Thyroid gland (tissue), 4 donors: ENCODE results near the gene LAMA2. TPM values are rescaled to one million over a fixed set of nuclear protein-coding genes. Genes with fewer than 3 reads are reported as not detected.

Source experiments
- DNase-seq, 2 donors: peaks; one replicate each; pipeline ENCODE4 v3.0.0-alpha.2; 2019
- H3K27ac ChIP-seq, 3 donors: fragments of 200-600 bp; sonication (generic); 1 replicate in 2 of 3; 2 replicates in 1 of 3; pipeline ENCODE4 v1.5.1; 2016 to 2019; ENCODE audit warnings: mild to moderate bottlenecking in 1 of 3, moderate library complexity in 1 of 3
- H3K27me3 ChIP-seq: fragments of 200-600 bp; sonication (generic); one replicate; pipeline ENCODE4 v1.5.1; 2019
- H3K36me3 ChIP-seq, 2 donors: fragments of 200-600 bp; sonication (generic); one replicate each; pipeline ENCODE4 v1.5.1; 2016 to 2019
- H3K4me1 ChIP-seq, 2 donors: fragments of 200-600 bp; sonication (generic); one replicate each; pipeline ENCODE4 v1.5.1; 2017 to 2019
- H3K4me3 ChIP-seq, 3 donors: fragments of 200-600 bp; sonication (generic); replicated peaks in 1 of 3; 1 replicate in 2 of 3; 2 replicates in 1 of 3; pipeline ENCODE4 v1.5.1; 2016; ENCODE audit warnings: mild to moderate bottlenecking in 1 of 3
- H3K9me3 ChIP-seq: fragments of 200-600 bp; sonication (generic); one replicate; pipeline ENCODE4 v1.5.1; 2017
- CTCF ChIP-seq, 6 experiments: fragments of 200-600 bp in 3 of 6; fragments of 450-650 bp in 3 of 6; sonication (generic) in 3 of 6; IDR thresholded peaks; one replicate each; pipeline ENCODE4 v1.5.1; 2016 to 2019; ENCODE audit warnings: antibody characterized with exemption in 6 of 6, mild to moderate bottlenecking in 2 of 6, inconsistent platforms in 1 of 6, moderate library complexity in 1 of 6
- POLR2A ChIP-seq, 2 donors: fragments of 450-650 bp; IDR thresholded peaks; one replicate each; pipeline ENCODE4 v1.6.1; 2017; ENCODE audit warnings: antibody characterized with exemption in 2 of 2, mild to moderate bottlenecking in 2 of 2, moderate library complexity in 1 of 2
- WGBS, 2 donors: methylation state at CpG; one replicate each; pipeline ENCODE4 v1.1.5; 2017; 5-methylcytosine and 5-hydroxymethylcytosine counted together
- intact Hi-C: fragments of 100-400 bp; cut with DNase I; formaldehyde crosslinking; loops from one replicate; pipeline ENCODE4 v1.15.1; 2023
- total RNA-seq, 4 donors: library from RNA; depleted of rRNA; stranded (reverse); fragments of >200 nt; gene quantifications; one replicate each; pipeline ENCODE4 v1.2.3, GENCODE V29; 2016

LAMA2 gene
- total RNA-seq, 4 donors from 2014 or later, result 41.4 to 117 (median 78.9) TPM

- no peak for DNase-seq
- Histone ChIP-seq H3K36me3 (no peaks in the 10 kb centered on the region), H3K4me1 (no peaks in the 10 kb centered on the region), H3K27me3 (no peaks in the 10 kb centered on the region), H3K4me3 (no peak overlapping the region), H3K9me3 (no peaks in the 10 kb centered on the region), H3K27ac (no peak overlapping the region)
- TF ChIP-seq POLR2A (IDR thresholded peaks at IDR 0.05) (no peak), CTCF (IDR thresholded peaks at IDR 0.05) (no peak)
- intact Hi-C loops, result no loop called here
- 81 to 82% methylated on average over 3 of the region's 3 CpGs for WGBS, 2 donors
Observed at GRCh38 chr6:128981716-128982115, 98.8 kb downstream of the LAMA2 start.

GRCh38 chr6:128990360-128990759, 107.4 kb downstream of the LAMA2 start:
- Histone ChIP-seq H3K27ac (no peak overlapping the region), H3K4me1 (no peaks in the 10 kb centered on the region), H3K9me3 (no peaks in the 10 kb centered on the region), H3K4me3 (no peak overlapping the region), H3K36me3 (no peaks in the 10 kb centered on the region), H3K27me3 (no peaks in the 10 kb centered on the region)
- no peak for TF ChIP-seq CTCF (IDR thresholded peaks at IDR 0.05)
- no peak for TF ChIP-seq POLR2A (IDR thresholded peaks at IDR 0.05)
- no peak for DNase-seq
- 95 to 98% methylated on average over 3 of the region's 3 CpGs for WGBS, 2 donors
- intact Hi-C loops, result no loop called here

GRCh38 chr6:128990915-128991314, 108.0 kb downstream of the LAMA2 start:
- Histone ChIP-seq H3K36me3 (no peaks in the 10 kb centered on the region), H3K4me3 (no peak overlapping the region), H3K27me3 (no peaks in the 10 kb centered on the region), H3K4me1 (no peaks in the 10 kb centered on the region), H3K27ac (no peak overlapping the region), H3K9me3 (no peaks in the 10 kb centered on the region)
- WGBS, 2 donors, result 88 to 89% methylated on average over 8 of the region's 8 CpGs
- TF ChIP-seq CTCF (IDR thresholded peaks at IDR 0.05), result no peak
- no peak for TF ChIP-seq POLR2A (IDR thresholded peaks at IDR 0.05)
- no peak for DNase-seq
- intact Hi-C loops, result no loop called here

GRCh38 chr6:128993166-128993565, 110.2 kb downstream of the LAMA2 start:
- no peaks in the 10 kb centered on the region for H3K4me1 ChIP-seq
- intact Hi-C loops, result no loop called here
- no peaks in the 10 kb centered on the region for H3K9me3 ChIP-seq
- no peak overlapping the region for H3K27ac ChIP-seq
- no peak overlapping the region for H3K4me3 ChIP-seq
- TF ChIP-seq POLR2A (IDR thresholded peaks at IDR 0.05) (no peak), CTCF (IDR thresholded peaks at IDR 0.05) (no peak)
- DNase-seq, result no peak
- no peaks in the 10 kb centered on the region for H3K36me3 ChIP-seq
- 89 to 95% methylated on average over 4 of the region's 4 CpGs for WGBS, 2 donors
- H3K27me3 ChIP-seq, result no peaks in the 10 kb centered on the region

- Histone ChIP-seq H3K27ac (no peak overlapping the region), H3K27me3 (no peaks in the 10 kb centered on the region), H3K4me1 (no peaks in the 10 kb centered on the region), H3K9me3 (no peaks in the 10 kb centered on the region), H3K36me3 (no peaks in the 10 kb centered on the region), H3K4me3 (no peak overlapping the region)
- WGBS, 2 donors, result 82 to 86% methylated on average over 5 of the region's 5 CpGs
- intact Hi-C loops, result no loop called here
- no peak for DNase-seq
- TF ChIP-seq POLR2A (IDR thresholded peaks at IDR 0.05), result no peak
- no peak for TF ChIP-seq CTCF (IDR thresholded peaks at IDR 0.05)
Observed at GRCh38 chr6:128997880-128998279, 114.9 kb downstream of the LAMA2 start.
